Activated CD8-positive, alpha-beta memory T cell treated with anti-CD3 and anti-CD28 coated beads for 1 hour (primary cell): Measurements from ENCODE around the gene BTF3L4.
"Not testable (repeated sequence)": the region's sequence is repeated elsewhere in the genome, so short reads cannot be mapped to it uniquely, and the experiment has no call there.

Experiments
- DNase-seq, 2 donors: peaks; one replicate each; pipeline ENCODE4 v3.0.0-alpha.2; 2020; ENCODE audit warnings: low read depth in 1 of 2; ENCODE audit errors: extremely low read depth in 1 of 2

BTF3L4 gene

GRCh38 chr1:52055066-52055865, 829 bp upstream of the BTF3L4 start, which contains the start of gene TXNDC12:
TSS of gene TXNDC12 (minus strand) at chr1:52055191. CDS start at chr1:52055096, 95 bp downstream.
- DNase-seq = peak; percentile 24 to 33

- no peak for DNase-seq
Measured at GRCh38 chr1:52055866-52056162, 281 bp upstream of the BTF3L4 start.

- DNase-seq = no peak
Measured at GRCh38 chr1:52056937-52057231, 789 bp downstream of the BTF3L4 start.

- no peak for DNase-seq
Measured at GRCh38 chr1:52057255-52057654, 1.2 kb downstream of the BTF3L4 start.

- no peak for DNase-seq
Measured at GRCh38 chr1:52057876-52058415, 1.9 kb downstream of the BTF3L4 start.

GRCh38 chr1:52059321-52059720, 3.2 kb downstream of the BTF3L4 start:
- no peak for DNase-seq

GRCh38 chr1:52059888-52060287, 3.8 kb downstream of the BTF3L4 start:
- no peak for DNase-seq

- no peak for DNase-seq
Measured at GRCh38 chr1:52060822-52061221, 4.7 kb downstream of the BTF3L4 start.

GRCh38 chr1:52063192-52063591, 7.1 kb downstream of the BTF3L4 start:
- no peak for DNase-seq

GRCh38 chr1:52070704-52071103, 14.6 kb downstream of the BTF3L4 start:
- DNase-seq = no peak

GRCh38 chr1:52072291-52072690, 16.2 kb downstream of the BTF3L4 start:
- DNase-seq = no peak

GRCh38 chr1:52077277-52077676, 21.2 kb downstream of the BTF3L4 start:
- DNase-seq = not testable (repeated sequence)

- DNase-seq = no peak
Measured at GRCh38 chr1:52080014-52080415, 23.9 kb downstream of the BTF3L4 start.

GRCh38 chr1:52087892-52088291, 31.8 kb downstream of the BTF3L4 start:
- DNase-seq = not testable (repeated sequence)

- not testable (repeated sequence) for DNase-seq
Measured at GRCh38 chr1:52094300-52094699, 38.2 kb downstream of the BTF3L4 start.

GRCh38 chr1:52096216-52096615, 40.1 kb downstream of the BTF3L4 start:
- no peak for DNase-seq

GRCh38 chr1:52098139-52098871, 42.2 kb downstream of the BTF3L4 start:
- no peak for DNase-seq

- DNase-seq = no peak
Measured at GRCh38 chr1:52102336-52103013, 46.4 kb downstream of the BTF3L4 start.

GRCh38 chr1:52111492-52111891, 55.4 kb downstream of the BTF3L4 start:
- no peak for DNase-seq

- no peak for DNase-seq
Measured at GRCh38 chr1:52112489-52112888, 56.4 kb downstream of the BTF3L4 start.

GRCh38 chr1:52119301-52120079, 63.4 kb downstream of the BTF3L4 start:
- DNase-seq = no peak
